GM23338 (cell line): ENCODE data around the gene ABI1. TPM values are rescaled to one million over a fixed set of nuclear protein-coding genes. Genes with fewer than 3 reads are reported as not detected.
A peak's percentile ranks its signal among the peaks of the same experiment; 100 is the strongest.

Source experiments
- ATAC-seq: fragments of 200-7000 bp; cut with Tn5 transposase; 3 replicates; pipeline ENCODE4 v1.9.1; 2020
- DNase-seq: peaks from one replicate; pipeline ENCODE4 v3.0.0-alpha.2; 2015; ENCODE audit warnings: low spot score
- H2AFZ ChIP-seq: fragments of 200-600 bp; sonication (generic); 2 replicates; pipeline ENCODE4 v1.8.0; 2016; ENCODE audit warnings: antibody characterized with exemption, mild to moderate bottlenecking, moderate library complexity
- H3F3A ChIP-seq: fragments of 200-600 bp; sonication (generic); replicated peaks from 2 replicates; pipeline ENCODE4 v1.8.0; 2017; ENCODE audit warnings: antibody characterized with exemption, mixed run types, low read depth
- H3K27ac ChIP-seq: fragments of 200-600 bp; sonication (generic); 2 replicates; pipeline ENCODE4 v1.6.1; 2016; ENCODE audit warnings: low read depth
- H3K27me3 ChIP-seq: fragments of 200-600 bp; sonication (generic); 2 replicates; pipeline ENCODE4 v1.8.0; 2016; ENCODE audit warnings: mild to moderate bottlenecking, mixed run types, moderate library complexity; ENCODE audit not compliant: insufficient read depth
- H3K36me3 ChIP-seq: fragments of 200-600 bp; sonication (generic); 2 replicates; pipeline ENCODE4 v1.8.0; 2016; ENCODE audit warnings: mild to moderate bottlenecking; ENCODE audit not compliant: insufficient read depth
- H3K4me1 ChIP-seq: fragments of 200-600 bp; sonication (generic); 2 replicates; pipeline ENCODE4 v1.8.0; 2016; ENCODE audit warnings: mild to moderate bottlenecking, moderate library complexity; ENCODE audit not compliant: insufficient read depth
- H3K4me2 ChIP-seq: fragments of 200-600 bp; sonication (generic); 2 replicates; pipeline ENCODE4 v1.7.1; 2017; ENCODE audit warnings: mixed run types
- H3K4me3 ChIP-seq: fragments of 200-600 bp; sonication (generic); 2 replicates; pipeline ENCODE4 v1.6.1; 2016; ENCODE audit warnings: mixed run types
- H3K79me2 ChIP-seq: fragments of 200-600 bp; sonication (generic); replicated peaks from 2 replicates; pipeline ENCODE4 v1.8.0; 2017; ENCODE audit warnings: mild to moderate bottlenecking; ENCODE audit not compliant: insufficient read depth
- H3K9me2 ChIP-seq: fragments of 200-600 bp; sonication (generic); 2 replicates; pipeline ENCODE4 v1.8.0; 2017; ENCODE audit not compliant: insufficient read depth
- H4K20me1 ChIP-seq: fragments of 200-600 bp; sonication (generic); replicated peaks from 2 replicates; pipeline ENCODE4 v1.8.0; 2017; ENCODE audit warnings: mild to moderate bottlenecking; ENCODE audit not compliant: insufficient read depth
- H3K27ac Mint-ChIP-seq: 2 replicates; pipeline ENCODE4 v1.8.0; 2020; ENCODE audit warnings: inconsistent platforms, mild to moderate bottlenecking, moderate library complexity, mixed read lengths
- H3K27me3 Mint-ChIP-seq: 3 replicates; pipeline ENCODE4 v1.8.0; 2022; ENCODE audit warnings: low read depth, mild to moderate bottlenecking, moderate library complexity, mixed read lengths, inconsistent platforms; ENCODE audit not compliant: insufficient read depth, poor library complexity
- H3K36me3 Mint-ChIP-seq: 3 replicates; pipeline ENCODE4 v1.8.0; 2021; ENCODE audit warnings: low read depth, mild to moderate bottlenecking, inconsistent platforms, moderate library complexity, mixed read lengths
- H3K4me1 Mint-ChIP-seq: 3 replicates; pipeline ENCODE4 v1.8.0; 2020; ENCODE audit warnings: mild to moderate bottlenecking, inconsistent platforms, mixed read lengths
- H3K4me3 Mint-ChIP-seq: 3 replicates; pipeline ENCODE4 v1.8.0; 2021; ENCODE audit warnings: moderate library complexity, mild to moderate bottlenecking, inconsistent platforms, mixed read lengths
- H3K9me3 Mint-ChIP-seq: 3 replicates; pipeline ENCODE4 v1.8.0; 2020; ENCODE audit warnings: moderate library complexity, mild to moderate bottlenecking, inconsistent platforms, mixed read lengths
- CREB1 ChIP-seq: fragments of 250-450 bp; sonication (Bioruptor Pico); IDR thresholded peaks from 2 replicates; pipeline ENCODE4 v1.5.0; 2020; ENCODE audit warnings: low read depth, mild to moderate bottlenecking, moderate library complexity
- ETS1 ChIP-seq: IDR thresholded peaks from 2 replicates; pipeline ENCODE4 v1.6.1; 2016; ENCODE audit warnings: antibody characterized with exemption
- EZH2 ChIP-seq: fragments of 200-600 bp; sonication (generic); IDR thresholded peaks from one replicate; pipeline ENCODE4 v1.8.0; 2017; ENCODE audit warnings: antibody characterized with exemption, mild to moderate bottlenecking, low read depth; ENCODE audit not compliant: unreplicated experiment
- REST ChIP-seq: IDR thresholded peaks from one replicate; pipeline ENCODE4 v1.6.1; 2018; ENCODE audit warnings: antibody characterized with exemption; ENCODE audit not compliant: unreplicated experiment
- STAT1 ChIP-seq: IDR thresholded peaks from one replicate; pipeline ENCODE4 v1.6.1; 2016; ENCODE audit warnings: antibody characterized with exemption; ENCODE audit not compliant: unreplicated experiment
- ZNF114 ChIP-seq: fragments of 250-450 bp; sonication (Bioruptor Pico); IDR thresholded peaks from 2 replicates; pipeline ENCODE4 v1.5.0; 2020; ENCODE audit warnings: mild to moderate bottlenecking, moderate library complexity
- polyA plus RNA-seq: library from polyadenylated mRNA; unstranded; fragments of >200 nt; fragmentation: Nextera tagmentation; extraction: Ambion mirVana; gene quantifications from 2 replicates; pipeline ENCODE4 v1.2.1, GENCODE V29; 2016
- total RNA-seq: library from RNA; depleted of rRNA; stranded (reverse); fragments of >200 nt; shearing (Covaris generic); gene quantifications from 2 replicates; pipeline ENCODE4 v1.2.3, GENCODE V29; 2014

The ABI1 gene
- total and polyA plus RNA-seq, 2 experiments from 2014 or later, result 22.3 to 30.7 TPM

GRCh38 chr10:26770069-26770468 lies 90.7 kb downstream of the ABI1 start:
- H3K4me1 ChIP-seq, result peaks cover 15% of the 10 kb centered on the region; the same call in 1 of the 2 replicates
- H3K4me3 ChIP-seq, result no peak overlapping the region
- H2AFZ ChIP-seq, result no peak overlapping the region
- no peak overlapping the region for H3K27ac ChIP-seq
- H3K27me3 ChIP-seq, result no peaks in the 10 kb centered on the region
- H3K4me3 Mint-ChIP-seq, result no peak overlapping the region
- H3K36me3 Mint-ChIP-seq, result peaks cover 2% of the 10 kb centered on the region; the same call in 1 of the 3 replicates
- peaks cover 22% of the 10 kb centered on the region; the same call in 2 of the 3 replicates for H3K4me1 Mint-ChIP-seq
- no peaks in the 10 kb centered on the region for H3K36me3 ChIP-seq
- no peaks in the 10 kb centered on the region for H3F3A ChIP-seq
- no peaks in the 10 kb centered on the region for H3K27me3 Mint-ChIP-seq
- no peaks in the 10 kb centered on the region; the same call in 1 of the 2 replicates for H4K20me1 ChIP-seq
- peak overlapping the region; percentile 52; the same call in 1 of the 2 replicates for H3K27ac Mint-ChIP-seq
- TF ChIP-seq CREB1 (CRISPR knock-in tag), result no peak
- TF ChIP-seq EZH2, result no peak
- TF ChIP-seq STAT1, result no peak
- TF ChIP-seq ETS1, result no peak
- H3K4me2 ChIP-seq, result no peak overlapping the region
- H3K9me3 Mint-ChIP-seq, result no peaks in the 10 kb centered on the region
- DNase-seq, result peak; percentile 16
- H3K79me2 ChIP-seq, result peaks cover 29% of the 10 kb centered on the region
- ATAC-seq, result peak; percentile 35; the same call in 2 of the 3 replicates
- H3K9me2 ChIP-seq, result no peaks in the 10 kb centered on the region

GRCh38 chr10:26765549-26765948 lies 95.2 kb downstream of the ABI1 start:
- no peak for DNase-seq
- Mint-ChIP-seq H3K27ac (no peak overlapping the region), H3K27me3 (no peaks in the 10 kb centered on the region), H3K9me3 (no peaks in the 10 kb centered on the region), H3K36me3 (peaks cover 3% of the 10 kb centered on the region; the same call in 1 of the 3 replicates), H3K4me3 (no peak overlapping the region), H3K4me1 (peaks cover 11% of the 10 kb centered on the region; the same call in 2 of the 3 replicates)
- Histone ChIP-seq H4K20me1 (no peaks in the 10 kb centered on the region; the same call in 1 of the 2 replicates), H3K27me3 (no peaks in the 10 kb centered on the region), H3K36me3 (no peaks in the 10 kb centered on the region), H3K4me3 (no peak overlapping the region), H2AFZ (no peak overlapping the region), H3K79me2 (no peaks in the 10 kb centered on the region), H3K9me2 (no peaks in the 10 kb centered on the region), H3F3A (no peaks in the 10 kb centered on the region), H3K27ac (no peak overlapping the region), H3K4me2 (no peak overlapping the region), H3K4me1 (0 out of 2 replicates have a peak, but pooled peaks cover 8% of the 10 kb centered on the region)
- no peak for TF ChIP-seq EZH2
- no peak for TF ChIP-seq STAT1
- TF ChIP-seq ZNF114, result no peak
- TF ChIP-seq REST, result no peak
- no peak for ATAC-seq
